Rectal smooth muscle tissue (tissue), 1 donor: ENCODE measurements around the gene CYP2C19.
"Not testable (repeated sequence)": the region's sequence is repeated elsewhere in the genome, so short reads cannot be mapped to it uniquely, and the experiment has no call there.

Experiments used
- H3K27ac ChIP-seq: one replicate; pipeline ENCODE4 v1.7.0; 2013; ENCODE audit warnings: low read depth, low read length, inconsistent platforms
- H3K27me3 ChIP-seq: one replicate; pipeline ENCODE4 v1.7.0; 2013; ENCODE audit warnings: low read length; ENCODE audit not compliant: control insufficient read depth, insufficient read depth
- H3K36me3 ChIP-seq: one replicate; pipeline ENCODE4 v1.7.0; 2013; ENCODE audit warnings: low read length; ENCODE audit not compliant: control insufficient read depth, insufficient read depth
- H3K4me1 ChIP-seq: one replicate; pipeline ENCODE4 v1.7.0; 2013; ENCODE audit warnings: low read length; ENCODE audit not compliant: control insufficient read depth, insufficient read depth
- H3K4me3 ChIP-seq: one replicate; pipeline ENCODE4 v1.7.0; 2013; ENCODE audit warnings: low read length
- H3K9ac ChIP-seq: one replicate; pipeline ENCODE4 v1.7.0; 2013; ENCODE audit warnings: low read length

Gene CYP2C19

DNA sequence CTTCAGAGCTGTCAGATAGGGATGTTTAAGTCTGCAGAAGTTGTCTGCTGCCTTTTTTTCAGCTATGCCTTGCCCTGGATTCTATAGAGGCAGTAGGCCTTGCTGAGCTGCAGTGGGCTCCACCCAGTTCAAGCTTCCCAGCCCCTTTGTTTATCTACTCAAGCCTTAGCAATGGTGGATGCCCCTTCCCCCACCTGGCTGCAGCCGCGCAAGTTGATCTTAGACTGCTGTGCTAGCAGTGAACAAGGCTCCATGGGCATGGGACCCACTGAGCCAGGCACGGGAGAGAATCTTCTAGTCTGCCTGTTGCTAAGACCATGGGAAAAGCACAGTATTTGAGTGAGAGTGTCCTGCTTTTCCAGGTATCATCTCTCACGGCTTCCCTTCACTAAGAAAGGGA lies 38.1 kb downstream of the CYP2C19 start:
- H3K27me3 ChIP-seq, H3K36me3 ChIP-seq, H3K4me3 ChIP-seq, H3K27ac ChIP-seq, H3K9ac ChIP-seq, H3K4me1 ChIP-seq: not testable (repeated sequence)

DNA sequence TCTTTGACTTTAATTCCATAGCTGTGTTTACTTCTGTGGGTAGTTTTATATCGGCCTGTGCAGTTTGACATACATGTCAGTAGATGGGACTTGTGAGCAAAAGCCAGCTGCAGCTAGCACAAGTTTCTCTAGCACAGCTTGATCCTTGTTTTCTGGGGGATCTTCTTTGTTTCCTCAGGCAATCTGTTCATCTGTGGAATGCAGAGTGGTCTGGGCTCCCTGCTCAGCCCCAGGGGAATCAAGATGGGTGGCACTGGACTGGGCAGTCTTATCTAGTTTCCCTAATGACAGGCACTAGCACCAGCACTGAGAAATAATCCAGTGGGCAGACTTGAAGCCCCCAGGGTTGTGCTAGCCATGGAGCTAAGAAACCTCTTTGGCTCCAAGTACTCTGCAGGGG lies 40.8 kb downstream of the CYP2C19 start:
- H3K4me3 ChIP-seq: no peak overlapping the region
- no peaks in the 10 kb centered on the region for H3K27me3 ChIP-seq
- no peak overlapping the region for H3K9ac ChIP-seq
- no peaks in the 10 kb centered on the region for H3K4me1 ChIP-seq
- no peaks in the 10 kb centered on the region for H3K36me3 ChIP-seq
- H3K27ac ChIP-seq: no peak overlapping the region

DNA sequence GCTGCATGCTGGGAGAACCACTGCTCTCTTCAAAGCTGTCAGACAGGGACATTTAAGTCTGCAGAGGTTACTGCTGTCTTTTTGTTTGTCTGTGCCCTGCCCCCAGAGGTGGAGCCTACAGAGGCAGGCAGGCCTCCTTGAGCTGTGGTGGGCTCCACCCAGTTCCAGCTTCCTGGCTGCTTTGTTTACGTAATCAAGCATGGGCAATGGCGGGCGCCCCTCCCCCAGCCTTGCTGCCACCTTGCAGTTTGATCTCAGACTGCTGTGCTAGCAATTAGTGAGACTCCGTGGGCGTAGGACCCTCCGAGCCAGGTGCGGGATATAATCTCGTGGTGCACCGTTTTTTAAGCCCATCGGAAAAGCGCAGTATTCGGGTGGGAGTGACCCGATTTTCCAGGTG lies 67.5 kb downstream of the CYP2C19 start:
- not testable (repeated sequence) for H3K27me3 ChIP-seq, H3K9ac ChIP-seq, H3K4me3 ChIP-seq, H3K4me1 ChIP-seq, H3K36me3 ChIP-seq, H3K27ac ChIP-seq

DNA sequence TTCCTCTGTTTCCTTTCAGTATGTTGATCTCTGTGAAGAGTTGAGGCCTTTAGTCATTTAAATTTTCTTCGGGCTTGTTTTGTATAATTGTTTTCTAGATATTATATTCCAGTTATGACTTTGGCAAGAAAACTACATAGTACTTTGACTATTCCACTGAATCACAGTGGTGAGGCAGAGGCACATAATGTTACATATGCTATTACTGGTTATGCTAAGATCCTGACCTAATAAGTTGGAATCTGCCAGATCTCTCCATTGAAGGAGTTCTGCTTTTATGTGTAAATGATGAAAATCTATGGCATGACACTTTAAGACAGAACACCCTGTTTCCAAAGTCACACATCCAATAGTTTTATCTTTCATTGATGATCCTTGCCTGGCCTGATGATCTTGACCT lies 83.7 kb downstream of the CYP2C19 start:
- Histone ChIP-seq H3K4me3 (no peak overlapping the region), H3K36me3 (no peaks in the 10 kb centered on the region), H3K9ac (no peak overlapping the region), H3K27me3 (no peaks in the 10 kb centered on the region), H3K27ac (no peak overlapping the region), H3K4me1 (no peaks in the 10 kb centered on the region)

DNA sequence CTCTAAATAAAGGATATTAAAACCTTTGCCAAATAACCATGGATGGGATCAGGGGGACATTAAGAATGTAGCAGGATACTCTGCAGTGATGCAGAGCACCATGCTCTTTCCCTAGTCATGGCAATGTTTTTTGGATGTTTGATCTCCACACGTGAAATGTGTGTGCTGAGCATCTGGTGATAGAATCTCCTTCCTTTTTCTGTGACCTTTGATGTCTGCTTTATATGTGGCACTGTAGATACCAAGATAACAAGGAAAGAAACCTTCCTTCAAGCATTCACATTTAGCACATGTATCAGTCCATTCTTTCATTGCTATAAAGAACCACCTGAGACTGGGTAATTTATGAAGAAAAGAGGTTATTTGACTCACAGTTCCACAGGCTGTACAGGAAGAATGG lies 88.3 kb downstream of the CYP2C19 start:
- H3K9ac ChIP-seq: no peak overlapping the region
- no peaks in the 10 kb centered on the region for H3K4me1 ChIP-seq
- H3K36me3 ChIP-seq: no peaks in the 10 kb centered on the region
- no peaks in the 10 kb centered on the region for H3K27me3 ChIP-seq
- no peak overlapping the region for H3K27ac ChIP-seq
- no peak overlapping the region for H3K4me3 ChIP-seq

DNA sequence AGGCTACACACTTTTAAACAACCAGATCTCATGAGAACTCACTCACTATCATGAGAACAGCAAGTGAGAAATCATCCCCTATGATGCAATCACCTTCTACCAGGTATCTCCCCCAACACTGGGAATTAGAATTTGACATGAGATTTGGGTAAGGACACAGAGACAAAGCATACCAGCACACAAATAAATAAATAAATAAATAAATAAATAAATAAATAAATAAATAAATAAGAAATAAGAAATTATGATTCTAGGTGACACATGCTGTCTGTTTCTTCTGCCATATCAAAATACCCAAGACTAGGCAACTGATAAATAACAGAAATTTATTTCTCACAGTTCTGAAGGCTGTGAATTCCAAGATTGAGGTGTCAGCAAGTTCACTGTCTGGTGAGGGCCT lies 88.8 kb downstream of the CYP2C19 start:
- Histone ChIP-seq H3K27ac (no peak overlapping the region), H3K4me3 (no peak overlapping the region), H3K4me1 (no peaks in the 10 kb centered on the region), H3K36me3 (no peaks in the 10 kb centered on the region), H3K27me3 (no peaks in the 10 kb centered on the region), H3K9ac (no peak overlapping the region)

DNA sequence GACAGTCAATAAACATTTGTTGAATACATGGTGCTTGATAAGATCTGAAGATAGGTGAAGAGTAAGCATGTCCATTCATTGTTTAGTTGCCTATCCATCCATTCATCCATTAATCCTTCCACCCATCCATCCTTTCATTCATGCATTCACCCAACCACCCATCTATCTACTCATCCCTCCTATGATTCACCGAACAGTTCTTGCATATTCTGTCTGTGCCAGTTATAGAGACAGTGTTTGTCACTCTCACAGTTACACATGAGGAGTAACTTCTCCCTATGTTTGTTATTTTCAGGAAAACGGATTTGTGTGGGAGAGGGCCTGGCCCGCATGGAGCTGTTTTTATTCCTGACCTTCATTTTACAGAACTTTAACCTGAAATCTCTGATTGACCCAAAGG lies 90.0 kb downstream of the CYP2C19 start:
- H3K27ac ChIP-seq: no peak overlapping the region
- no peaks in the 10 kb centered on the region for H3K4me1 ChIP-seq
- no peak overlapping the region for H3K4me3 ChIP-seq
- no peaks in the 10 kb centered on the region for H3K36me3 ChIP-seq
- no peak overlapping the region for H3K9ac ChIP-seq
- H3K27me3 ChIP-seq: no peaks in the 10 kb centered on the region

DNA sequence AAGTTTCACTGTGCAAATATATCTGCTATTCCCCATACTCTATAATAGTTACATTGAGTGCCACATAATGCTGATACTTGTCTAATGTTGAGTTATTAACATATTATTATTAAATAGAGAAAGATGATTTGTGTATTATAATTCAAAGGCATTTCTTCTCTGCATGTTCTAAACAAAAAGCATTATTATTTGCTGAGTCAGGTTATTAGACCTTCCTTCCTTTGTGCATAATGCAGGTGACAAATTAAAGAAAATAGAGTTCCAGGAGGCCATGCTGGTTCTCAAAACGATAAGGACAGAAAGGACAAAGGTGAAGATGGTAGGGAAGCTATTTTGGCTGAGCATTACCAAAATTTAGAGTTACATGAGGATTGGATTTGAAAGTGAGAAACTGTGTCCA lies 90.6 kb downstream of the CYP2C19 start:
- Histone ChIP-seq H3K27ac (no peak overlapping the region), H3K4me3 (no peak overlapping the region), H3K9ac (no peak overlapping the region), H3K36me3 (no peaks in the 10 kb centered on the region), H3K4me1 (no peaks in the 10 kb centered on the region), H3K27me3 (no peaks in the 10 kb centered on the region)

DNA sequence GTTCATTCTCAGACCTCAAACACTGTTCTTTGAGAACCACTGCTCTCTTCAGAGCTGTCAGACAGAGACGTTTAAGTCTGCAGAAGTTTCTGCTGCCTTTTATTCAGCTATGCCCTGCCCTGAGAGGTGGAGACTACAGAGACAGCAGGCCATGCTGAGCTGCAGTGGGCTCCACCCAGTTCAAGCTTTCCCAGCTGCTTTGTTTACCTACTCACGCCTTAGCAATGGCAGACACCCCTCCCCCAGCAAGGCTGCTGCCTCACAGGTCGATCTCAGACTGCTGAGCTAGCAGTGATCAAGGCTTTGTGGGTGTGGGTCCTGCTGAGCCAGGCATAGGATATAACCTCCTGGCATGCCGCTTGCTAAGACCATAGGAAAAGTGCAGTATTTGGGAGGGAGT lies 95.5 kb downstream of the CYP2C19 start:
- H3K9ac ChIP-seq: no peak overlapping the region
- no peak overlapping the region for H3K27ac ChIP-seq
- no peaks in the 10 kb centered on the region for H3K4me1 ChIP-seq
- H3K36me3 ChIP-seq: no peaks in the 10 kb centered on the region
- no peak overlapping the region for H3K4me3 ChIP-seq
- H3K27me3 ChIP-seq: no peaks in the 10 kb centered on the region

DNA sequence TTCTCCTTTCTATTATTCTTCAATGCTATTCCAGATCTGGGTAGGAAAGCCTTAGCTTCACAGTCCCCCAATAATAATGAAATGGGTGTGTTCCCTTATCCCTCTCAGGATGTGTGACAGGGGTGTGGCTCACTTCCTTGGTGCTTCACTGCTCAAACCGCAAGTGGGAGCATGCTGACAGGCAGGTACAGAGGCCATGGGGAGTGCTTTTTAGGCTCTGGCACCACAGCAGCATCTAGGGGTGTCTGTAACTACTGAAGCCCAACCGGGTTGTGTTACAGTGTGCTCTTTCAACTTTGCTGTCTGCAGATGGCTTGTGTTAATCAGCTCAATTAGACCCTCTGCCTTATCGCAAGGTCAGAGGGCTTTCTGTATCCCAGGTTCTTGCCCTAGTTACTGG lies 96.6 kb downstream of the CYP2C19 start:
- no peak overlapping the region for H3K27ac ChIP-seq
- no peak overlapping the region for H3K4me3 ChIP-seq
- H3K27me3 ChIP-seq: no peaks in the 10 kb centered on the region
- no peak overlapping the region for H3K9ac ChIP-seq
- H3K4me1 ChIP-seq: no peaks in the 10 kb centered on the region
- no peaks in the 10 kb centered on the region for H3K36me3 ChIP-seq

DNA sequence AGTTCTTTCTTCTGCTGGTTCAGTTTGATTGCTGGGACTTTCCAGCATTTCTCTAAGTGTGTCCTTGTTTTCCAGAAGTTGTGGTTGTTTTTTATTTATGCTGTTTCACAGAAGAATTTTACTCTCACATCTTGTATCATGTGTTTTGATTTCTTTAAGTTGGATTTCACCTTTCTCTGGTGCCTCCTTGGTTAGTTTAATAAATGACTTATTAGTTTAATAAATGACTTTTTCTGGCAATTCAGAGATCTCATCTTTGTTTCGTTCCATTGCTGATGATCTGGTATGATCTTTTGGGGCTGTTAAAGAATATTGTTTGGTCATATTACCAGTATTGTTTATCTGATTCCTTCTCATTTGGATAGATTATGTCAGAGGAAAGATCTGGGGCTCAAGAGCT lies 116.2 kb downstream of the CYP2C19 start:
- H3K27ac ChIP-seq: no peak overlapping the region
- H3K4me1 ChIP-seq: no peaks in the 10 kb centered on the region
- H3K4me3 ChIP-seq: no peak overlapping the region
- no peaks in the 10 kb centered on the region for H3K27me3 ChIP-seq
- no peaks in the 10 kb centered on the region for H3K36me3 ChIP-seq
- H3K9ac ChIP-seq: no peak overlapping the region

DNA sequence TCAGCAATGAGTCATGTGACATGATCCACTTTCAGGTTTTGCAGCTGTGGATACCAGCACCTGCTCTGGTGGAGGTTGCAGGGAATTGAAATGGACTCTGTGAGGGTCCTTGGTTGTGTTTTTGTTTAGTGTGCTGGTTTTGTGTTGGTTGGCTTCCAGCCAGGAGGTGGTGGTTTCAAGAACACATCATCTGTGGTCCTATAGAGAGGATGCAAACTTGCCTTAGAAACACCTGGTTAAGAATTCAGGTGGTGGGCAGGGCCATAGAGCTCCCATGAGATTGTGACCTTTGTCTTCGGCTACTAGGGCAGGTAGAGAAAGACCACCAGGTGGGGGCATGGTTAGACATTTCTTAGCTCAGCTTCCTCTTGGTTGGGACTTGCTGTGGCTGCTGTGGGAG lies 116.7 kb downstream of the CYP2C19 start:
- Histone ChIP-seq H3K4me1 (no peaks in the 10 kb centered on the region), H3K27ac (no peak overlapping the region), H3K9ac (no peak overlapping the region), H3K36me3 (no peaks in the 10 kb centered on the region), H3K4me3 (no peak overlapping the region), H3K27me3 (no peaks in the 10 kb centered on the region)

DNA sequence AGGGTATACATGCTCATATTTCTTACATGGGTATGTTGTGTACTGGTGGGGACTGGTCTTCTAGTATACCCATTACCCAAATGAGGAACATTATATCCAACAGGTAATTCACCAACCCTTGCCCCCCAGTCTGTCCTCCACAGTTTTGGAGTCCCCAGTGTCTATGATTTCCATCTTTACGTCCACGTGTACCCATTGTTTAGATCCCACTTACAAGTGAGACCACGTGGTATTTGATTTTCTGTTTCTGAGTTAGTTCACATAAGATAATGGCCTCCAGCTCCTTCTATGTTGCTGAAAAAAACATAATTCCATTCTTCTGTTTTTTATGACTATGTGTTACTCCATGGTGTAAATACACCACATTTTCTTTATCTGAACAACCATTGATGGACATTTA lies 126.6 kb downstream of the CYP2C19 start:
- Histone ChIP-seq H3K36me3 (no peaks in the 10 kb centered on the region), H3K4me3 (no peak overlapping the region), H3K27ac (no peak overlapping the region), H3K9ac (no peak overlapping the region), H3K27me3 (no peaks in the 10 kb centered on the region), H3K4me1 (no peaks in the 10 kb centered on the region)
